GM12874 (cell line): Measurements from ENCODE around the gene WDR73.

Experiments used
- TF ChIP-seq, protein P1 (sequence below): IDR thresholded peaks from 2 replicates; pipeline ENCODE4 v1.5.1; 2011; ENCODE audit warnings: low read depth, mild to moderate bottlenecking, control low read depth, low read length, moderate library complexity; ENCODE audit not compliant: insufficient read depth

The WDR73 gene

DNA sequence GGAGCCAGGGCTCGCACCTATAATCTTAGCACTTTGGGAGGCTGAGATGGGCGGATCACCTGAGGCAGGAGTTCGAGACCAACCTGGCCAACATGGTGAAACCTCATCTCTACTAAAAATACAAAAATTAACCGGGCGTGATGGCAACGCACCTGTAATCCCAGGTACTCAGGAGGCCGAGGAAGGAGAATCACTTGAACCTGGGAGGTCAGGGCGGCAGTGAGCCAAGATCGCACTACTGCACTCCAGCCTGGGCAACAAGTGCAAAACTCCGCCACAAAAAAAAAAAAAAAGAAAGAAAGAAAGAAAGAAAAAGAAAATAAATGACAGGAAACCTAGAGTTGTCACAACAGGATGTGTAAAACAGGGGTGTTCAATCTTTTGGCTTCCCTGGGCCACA, 6.9 kb upstream of the WDR73 start:
- TF ChIP-seq, protein P1, sequence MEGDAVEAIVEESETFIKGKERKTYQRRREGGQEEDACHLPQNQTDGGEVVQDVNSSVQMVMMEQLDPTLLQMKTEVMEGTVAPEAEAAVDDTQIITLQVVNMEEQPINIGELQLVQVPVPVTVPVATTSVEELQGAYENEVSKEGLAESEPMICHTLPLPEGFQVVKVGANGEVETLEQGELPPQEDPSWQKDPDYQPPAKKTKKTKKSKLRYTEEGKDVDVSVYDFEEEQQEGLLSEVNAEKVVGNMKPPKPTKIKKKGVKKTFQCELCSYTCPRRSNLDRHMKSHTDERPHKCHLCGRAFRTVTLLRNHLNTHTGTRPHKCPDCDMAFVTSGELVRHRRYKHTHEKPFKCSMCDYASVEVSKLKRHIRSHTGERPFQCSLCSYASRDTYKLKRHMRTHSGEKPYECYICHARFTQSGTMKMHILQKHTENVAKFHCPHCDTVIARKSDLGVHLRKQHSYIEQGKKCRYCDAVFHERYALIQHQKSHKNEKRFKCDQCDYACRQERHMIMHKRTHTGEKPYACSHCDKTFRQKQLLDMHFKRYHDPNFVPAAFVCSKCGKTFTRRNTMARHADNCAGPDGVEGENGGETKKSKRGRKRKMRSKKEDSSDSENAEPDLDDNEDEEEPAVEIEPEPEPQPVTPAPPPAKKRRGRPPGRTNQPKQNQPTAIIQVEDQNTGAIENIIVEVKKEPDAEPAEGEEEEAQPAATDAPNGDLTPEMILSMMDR = no peak

DNA sequence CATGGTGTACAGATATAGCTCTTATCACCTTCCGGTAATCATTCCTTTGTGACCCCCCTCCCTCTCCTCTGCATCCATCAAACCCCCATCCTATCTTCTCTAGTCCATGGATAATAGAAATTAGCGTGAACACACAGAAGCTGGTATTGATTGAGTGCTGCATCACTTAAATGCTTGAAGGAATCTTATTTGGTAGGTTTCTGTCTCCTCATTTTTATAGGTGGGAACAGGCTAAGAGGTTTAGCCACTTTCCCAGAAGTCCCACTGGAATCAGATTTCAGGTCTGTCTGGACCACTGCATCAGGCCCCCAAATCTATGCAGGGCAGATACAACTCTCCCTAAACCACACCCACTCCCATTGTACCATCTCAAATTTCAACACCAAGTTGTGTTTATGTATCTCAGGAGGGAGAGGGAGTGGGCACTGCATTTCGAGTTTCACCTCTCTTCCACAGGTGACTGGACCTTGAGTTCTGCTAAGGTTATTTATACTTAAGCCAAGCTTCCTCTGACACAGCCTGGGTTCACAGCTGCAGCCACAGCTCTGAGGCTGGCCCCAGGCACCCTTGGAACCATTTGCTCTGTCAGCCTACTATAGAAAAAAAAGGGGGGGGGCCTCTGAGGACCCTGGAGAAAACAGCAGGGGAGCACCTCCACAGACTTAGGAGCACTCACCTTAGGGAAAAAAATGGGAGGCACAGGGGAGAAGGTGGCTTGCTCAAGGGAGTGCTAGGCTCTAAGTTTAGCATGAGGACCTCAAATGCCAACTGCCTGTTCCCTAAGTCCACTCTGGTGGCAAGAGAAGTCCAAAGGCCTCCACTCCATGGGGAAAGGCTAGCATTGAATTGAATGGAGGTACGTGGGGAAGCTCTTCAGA, 6.1 kb upstream of the WDR73 start:
- TF ChIP-seq, protein P1 = no peak

GRCh38 chr15:84658788-84659411, 4.8 kb upstream of the WDR73 start:
- TF ChIP-seq, protein P1 = no peak

- TF ChIP-seq, protein P1 = peak; percentile 74
Measured at GRCh38 chr15:84658080-84658787, 4.2 kb upstream of the WDR73 start, which contains the start of gene NMB. Gene NMB (minus strand): TSS chr15:84658199. CDS start chr15:84658152, 47 bp downstream.

- TF ChIP-seq, protein P1 = no peak
Measured at GRCh38 chr15:84657748-84658079, 3.6 kb upstream of the WDR73 start.

GRCh38 chr15:84656972-84657371, 2.9 kb upstream of the WDR73 start:
- TF ChIP-seq, protein P1 = no peak
